Subcutaneous abdominal adipose tissue (tissue), 5 donors: ENCODE measurements around the gene CEACAM16.

ENCODE experiments used
- H3K27ac ChIP-seq: one replicate; pipeline ENCODE4 v1.7.0; 2013; ENCODE audit warnings: low read depth, mild to moderate bottlenecking, inconsistent platforms, low read length, moderate library complexity
- H3K27me3 ChIP-seq, 5 donors: one replicate each; pipeline ENCODE4 v1.7.0; 2013; ENCODE audit warnings: low read length in 5 of 5, inconsistent platforms in 1 of 5; ENCODE audit not compliant: control insufficient read depth in 5 of 5, insufficient read depth in 4 of 5
- H3K36me3 ChIP-seq, 5 donors: one replicate each; pipeline ENCODE4 v1.7.0; 2013; ENCODE audit warnings: low read length in 5 of 5; ENCODE audit not compliant: control insufficient read depth in 5 of 5, insufficient read depth in 5 of 5
- H3K4me1 ChIP-seq, 5 donors: one replicate each; pipeline ENCODE4 v1.7.0; 2013; ENCODE audit warnings: low read length in 5 of 5, mild to moderate bottlenecking in 3 of 5, moderate library complexity in 1 of 5; ENCODE audit not compliant: control insufficient read depth in 5 of 5, insufficient read depth in 5 of 5
- H3K4me3 ChIP-seq, 5 donors: one replicate each; pipeline ENCODE4 v1.7.0; 2013; ENCODE audit warnings: low read length in 5 of 5, low read depth in 1 of 5
- H3K9ac ChIP-seq, 5 donors: one replicate each; pipeline ENCODE4 v1.7.0; 2013; ENCODE audit warnings: low read length in 5 of 5, mild to moderate bottlenecking in 4 of 5, moderate library complexity in 3 of 5
- H3K9me3 ChIP-seq, 5 donors: one replicate each; pipeline ENCODE4 v1.7.0; 2013; ENCODE audit warnings: low read length in 5 of 5; ENCODE audit not compliant: control insufficient read depth in 5 of 5
- donor health status: healthy.
- donor health status: healthy.
- donor health status: healthy.
- donor health status: healthy.
- donor health status: healthy.

CEACAM16 gene

DNA sequence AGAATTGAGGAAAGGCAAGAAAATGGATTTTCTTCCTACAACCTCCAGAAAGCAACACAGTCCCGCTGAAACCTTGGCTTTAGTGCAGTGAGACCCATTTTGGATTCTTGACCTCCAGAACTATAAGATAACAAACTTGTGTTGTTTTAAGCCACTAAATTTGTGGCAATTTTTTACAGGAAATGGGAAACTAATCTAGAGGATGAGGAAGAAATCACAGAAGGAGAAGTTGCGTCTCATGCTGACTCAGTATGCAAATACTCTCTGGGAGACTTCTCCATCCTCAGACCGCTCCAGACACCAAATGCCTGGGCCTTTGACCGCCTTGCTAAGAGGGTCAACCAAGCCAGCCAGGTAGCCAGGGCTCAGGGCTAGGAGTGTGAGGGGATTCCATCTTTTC, 13.1 kb upstream of the CEACAM16 start:
- Histone ChIP-seq H3K27me3 (peaks cover 0 to 3% (median 0%) of the 10 kb centered on the region in 5 donors), H3K9me3 (no peaks in the 10 kb centered on the region), H3K4me1 (peaks cover 0 to 41% (median 11%) of the 10 kb centered on the region in 5 donors), H3K4me3 (no peak overlapping the region), H3K9ac (peak overlapping the region in 1 of 5 donors; percentile 4), H3K36me3 (peaks cover 0 to 3% (median 0%) of the 10 kb centered on the region in 5 donors), H3K27ac (peak overlapping the region; percentile 49)

DNA sequence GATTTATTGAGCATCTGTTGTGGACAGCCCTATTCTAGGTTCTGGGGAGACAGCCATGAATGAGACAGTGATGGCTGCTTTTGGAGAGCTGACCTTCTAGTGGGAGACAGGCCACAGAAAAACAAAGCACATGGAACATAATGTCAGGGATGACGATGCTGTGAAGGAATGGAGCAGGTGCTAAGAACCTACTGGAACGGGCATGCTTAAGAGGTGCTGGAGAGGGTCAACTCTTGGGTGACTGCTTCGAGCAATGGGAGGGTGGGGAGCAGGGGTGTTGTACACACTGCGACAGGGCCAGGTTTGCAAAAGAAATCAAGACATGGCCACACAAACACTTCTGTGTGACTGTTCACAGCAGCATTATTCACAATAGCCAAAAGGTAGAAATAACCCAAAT, 12.1 kb upstream of the CEACAM16 start:
- Histone ChIP-seq H3K27me3 (peaks cover 0 to 3% (median 0%) of the 10 kb centered on the region in 5 donors), H3K9me3 (no peaks in the 10 kb centered on the region), H3K9ac (no peak overlapping the region), H3K4me1 (peaks cover 2 to 47% (median 11%) of the 10 kb centered on the region in 5 donors), H3K4me3 (no peak overlapping the region), H3K36me3 (peaks cover 0 to 3% (median 0%) of the 10 kb centered on the region in 5 donors), H3K27ac (no peak overlapping the region)

DNA sequence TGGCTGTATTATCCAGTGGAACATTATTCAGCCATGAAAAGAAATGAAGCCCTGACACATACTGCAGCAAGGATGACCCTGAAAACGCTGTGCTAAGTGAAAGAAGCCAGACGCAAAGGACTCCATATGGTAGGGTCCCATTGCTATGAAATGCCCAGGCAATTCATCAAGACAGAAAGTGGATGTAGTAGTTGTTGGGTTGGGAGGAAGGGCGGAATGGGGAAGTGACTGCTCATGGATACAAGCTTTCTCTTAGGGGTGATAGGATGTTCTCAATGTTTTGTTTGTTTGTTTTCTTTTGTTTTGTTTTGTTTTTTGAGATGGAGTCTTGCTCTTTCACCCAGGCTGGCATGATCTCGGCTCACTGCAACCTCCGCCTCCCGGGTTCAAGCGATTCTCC, 11.1 kb upstream of the CEACAM16 start:
- H3K4me3 ChIP-seq, result no peak overlapping the region
- H3K9me3 ChIP-seq, result no peaks in the 10 kb centered on the region
- peaks cover 0 to 3% (median 0%) of the 10 kb centered on the region in 5 donors for H3K27me3 ChIP-seq
- no peak overlapping the region for H3K27ac ChIP-seq
- H3K4me1 ChIP-seq, result peaks cover 3 to 54% (median 11%) of the 10 kb centered on the region in 5 donors
- H3K36me3 ChIP-seq, result peaks cover 0 to 3% (median 0%) of the 10 kb centered on the region in 5 donors
- H3K9ac ChIP-seq, result no peak overlapping the region

DNA sequence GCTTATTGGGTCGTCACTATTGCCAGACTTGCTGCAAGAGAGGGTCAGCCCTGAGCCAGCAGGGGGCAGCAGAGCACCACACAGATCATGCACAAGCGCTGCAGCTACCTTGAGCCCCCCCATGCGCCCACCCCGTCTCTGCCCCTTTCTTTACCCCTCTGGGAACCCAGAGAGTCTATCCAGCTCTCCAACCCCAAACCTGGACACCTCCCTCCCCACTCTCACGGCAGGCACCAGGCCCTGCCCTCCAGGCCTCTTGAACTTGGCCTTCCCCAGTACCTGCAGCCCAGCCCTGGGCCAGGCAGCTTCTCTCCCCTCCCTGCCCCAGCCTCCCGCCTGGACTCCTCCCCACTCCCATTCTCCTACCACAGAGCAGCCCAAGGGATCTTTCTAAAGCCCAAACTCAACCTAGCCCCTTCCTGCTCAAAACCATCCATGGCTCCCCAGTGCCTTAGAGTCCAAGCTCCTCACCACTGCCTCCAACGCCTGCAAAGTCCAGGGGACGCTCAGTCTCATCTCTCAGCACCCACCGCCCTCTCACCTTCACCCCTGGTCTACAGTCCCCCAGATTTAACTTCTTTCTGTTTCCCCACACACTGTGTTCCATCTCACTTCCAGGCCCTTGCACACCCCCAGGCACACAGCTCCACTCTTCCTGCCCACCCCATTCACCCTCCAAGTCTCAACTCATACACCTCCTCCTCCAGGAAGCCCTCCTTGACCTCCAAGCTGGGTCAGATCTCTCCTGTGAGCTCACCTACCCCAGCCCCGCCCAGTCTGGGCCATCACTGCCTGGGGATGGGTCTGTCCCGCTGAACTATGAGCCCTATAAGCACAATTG, 9.4 kb upstream of the CEACAM16 start:
- H3K9ac ChIP-seq, result no peak overlapping the region
- no peaks in the 10 kb centered on the region for H3K36me3 ChIP-seq
- peaks cover 0 to 3% (median 0%) of the 10 kb centered on the region in 5 donors for H3K27me3 ChIP-seq
- H3K4me3 ChIP-seq, result no peak overlapping the region
- H3K27ac ChIP-seq, result no peak overlapping the region
- H3K9me3 ChIP-seq, result no peaks in the 10 kb centered on the region
- H3K4me1 ChIP-seq, result peaks cover 3 to 50% (median 11%) of the 10 kb centered on the region in 5 donors

DNA sequence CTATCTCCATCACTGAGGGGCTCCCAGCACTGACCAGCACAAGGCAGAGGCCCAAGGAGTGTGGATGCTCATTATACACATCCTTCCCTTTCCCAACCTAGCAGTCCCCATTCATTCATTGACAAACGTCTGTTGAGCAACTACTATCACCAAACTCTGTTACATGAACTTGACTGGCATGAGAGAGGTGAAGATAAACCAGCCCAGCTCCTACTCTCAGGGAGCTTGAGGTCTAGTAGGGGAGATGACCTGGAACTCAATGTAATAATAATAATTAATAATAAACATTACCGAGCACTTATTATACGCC, 8.9 kb upstream of the CEACAM16 start:
- Histone ChIP-seq H3K4me3 (no peak overlapping the region), H3K9ac (no peak overlapping the region), H3K9me3 (no peaks in the 10 kb centered on the region), H3K27ac (no peak overlapping the region), H3K27me3 (peaks cover 0 to 2% (median 0%) of the 10 kb centered on the region in 5 donors), H3K4me1 (peaks cover 3 to 46% (median 6%) of the 10 kb centered on the region in 5 donors), H3K36me3 (no peaks in the 10 kb centered on the region)

- Histone ChIP-seq H3K4me1 (peaks cover 3 to 30% (median 4%) of the 10 kb centered on the region in 5 donors), H3K27me3 (peaks cover 0 to 4% (median 1%) of the 10 kb centered on the region in 5 donors), H3K9ac (no peak overlapping the region), H3K27ac (peak overlapping the region; percentile 23), H3K36me3 (no peaks in the 10 kb centered on the region), H3K4me3 (no peak overlapping the region), H3K9me3 (no peaks in the 10 kb centered on the region)
These were observed 6.6 kb upstream of the CEACAM16 start for GRCh38 chr19:44692379-44692721.

- H3K9me3 ChIP-seq, result no peaks in the 10 kb centered on the region
- H3K4me1 ChIP-seq, result peaks cover 0 to 28% (median 3%) of the 10 kb centered on the region in 5 donors
- peaks cover 3 to 9% (median 4%) of the 10 kb centered on the region in 5 donors for H3K27me3 ChIP-seq
- no peaks in the 10 kb centered on the region for H3K36me3 ChIP-seq
- H3K27ac ChIP-seq, result no peak overlapping the region
- no peak overlapping the region for H3K9ac ChIP-seq
- no peak overlapping the region for H3K4me3 ChIP-seq
These were observed 4.8 kb upstream of the CEACAM16 start for GRCh38 chr19:44694184-44694579.

- Histone ChIP-seq H3K4me3 (no peak overlapping the region), H3K27ac (no peak overlapping the region), H3K9me3 (no peaks in the 10 kb centered on the region), H3K36me3 (no peaks in the 10 kb centered on the region), H3K4me1 (peaks cover 0 to 14% (median 0%) of the 10 kb centered on the region in 5 donors), H3K27me3 (peaks cover 3 to 9% (median 4%) of the 10 kb centered on the region in 5 donors), H3K9ac (no peak overlapping the region)
These were observed 1.8 kb upstream of the CEACAM16 start for GRCh38 chr19:44696939-44697669.

DNA sequence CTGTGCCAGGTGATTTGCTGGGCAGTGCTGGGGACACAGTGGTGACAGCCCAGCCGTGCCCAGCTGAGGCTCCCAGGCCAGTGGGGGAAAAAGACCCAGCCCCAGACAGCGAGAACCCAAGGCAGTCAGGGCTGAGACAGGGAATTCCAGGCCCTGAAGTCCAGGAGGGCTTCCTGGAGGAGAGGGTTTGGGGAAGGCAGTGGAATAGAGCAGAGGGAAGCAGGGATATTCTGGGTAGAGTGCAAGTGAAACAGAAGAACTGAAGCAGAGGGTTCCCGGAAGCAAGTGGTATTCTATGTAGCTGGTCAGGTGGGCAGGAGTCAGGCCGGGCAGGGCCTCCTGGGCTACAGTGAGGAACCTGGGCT, 1.3 kb upstream of the CEACAM16 start:
- Histone ChIP-seq H3K9ac (no peak overlapping the region), H3K27me3 (peaks cover 3 to 10% (median 4%) of the 10 kb centered on the region in 5 donors), H3K36me3 (no peaks in the 10 kb centered on the region), H3K9me3 (no peaks in the 10 kb centered on the region), H3K4me3 (no peak overlapping the region), H3K27ac (no peak overlapping the region), H3K4me1 (peaks cover 0 to 9% (median 0%) of the 10 kb centered on the region in 5 donors)

DNA sequence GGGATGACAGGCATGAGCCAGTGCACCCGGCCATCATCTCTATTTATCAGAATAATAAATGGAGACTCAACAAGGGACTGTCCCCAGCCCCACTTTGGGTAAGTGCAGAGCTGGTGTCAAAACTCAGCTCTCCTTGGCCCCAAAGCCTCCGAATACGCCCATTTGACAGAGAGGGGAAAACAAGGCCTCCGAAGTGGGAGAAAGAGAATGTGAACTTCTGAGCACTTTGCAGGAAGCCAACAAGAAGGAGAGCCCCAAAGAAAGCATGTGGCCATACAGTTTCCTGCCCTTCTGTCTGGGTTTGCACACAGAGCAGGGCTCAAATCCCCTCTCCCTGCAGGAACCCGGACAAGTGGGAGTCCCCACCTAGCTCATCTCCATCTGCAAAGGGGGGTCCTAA, 1.6 kb downstream of the CEACAM16 start:
- peaks cover 3 to 10% (median 4%) of the 10 kb centered on the region in 5 donors for H3K27me3 ChIP-seq
- no peak overlapping the region for H3K27ac ChIP-seq
- no peak overlapping the region for H3K9ac ChIP-seq
- peaks cover 0 to under 1% (median 0%) of the 10 kb centered on the region in 5 donors for H3K4me1 ChIP-seq
- no peaks in the 10 kb centered on the region for H3K36me3 ChIP-seq
- no peak overlapping the region for H3K4me3 ChIP-seq
- no peaks in the 10 kb centered on the region for H3K9me3 ChIP-seq
